HepG2 (cell line): ENCODE measurements around the gene HTRA2. TPM values are rescaled to one million over a fixed set of nuclear protein-coding genes. Genes with fewer than 3 reads are reported as not detected.
A peak's percentile ranks its signal among the peaks of the same experiment; 100 is the strongest.

Source experiments
- ATAC-seq: fragments of 200-7000 bp; cut with Tn5 transposase; 3 replicates; pipeline ENCODE4 v1.9.1; 2020; ENCODE audit warnings: mild to moderate bottlenecking, moderate library complexity
- BruUV-seq: library from RNA; stranded (reverse); fragments of 400-500 nt; replicated peaks from 2 replicates; lab custom pipeline; 2021; lab: Mats Ljungman, UMichigan
- CTCF ChIA-PET: fragments of 300-600 bp; formaldehyde crosslinking; extraction: SDS; loops from one replicate; lab custom pipeline; 2021; ENCODE audit warnings: low total read pairs, inconsistent platforms, low intra/inter-chr PET ratio; lab: Yijun Ruan, JAX
- POLR2A ChIA-PET: fragments of 350-600 bp; sonication (Branson Sonifier 250); formaldehyde crosslinking; loops from one replicate; lab custom pipeline; 2020; ENCODE audit warnings: antibody characterized with exemption, inconsistent platforms; lab: Yijun Ruan, JAX
- DNase-seq: peaks from one replicate; pipeline ENCODE4 v3.0.0-alpha.2; 2015; ENCODE audit warnings: low spot score
- FAIRE-seq: peaks from 3 replicates; lab custom pipeline; 2011; peaks lifted over from hg19 to GRCh38; lab: Jason Lieb, UNC
- H2AFZ ChIP-seq: one replicate; pipeline ENCODE4 v1.6.1; 2011; ENCODE audit warnings: low read length, inconsistent platforms
- H3K27ac ChIP-seq: fragments of 300-600 bp; 3 replicates; pipeline ENCODE4 v1.8.0; 2011; ENCODE audit warnings: mixed run types, mild to moderate bottlenecking, mixed read lengths, low read length, inconsistent platforms; ENCODE audit not compliant: insufficient read depth; ENCODE audit errors: extremely low read length
- H3K27me3 ChIP-seq, 2 experiments: fragments of 200-600 bp in 1 of 2; 2 replicates in 1 of 2; 3 replicates in 1 of 2; pipeline versions ENCODE4 v1.6.0 to v1.8.0; 2011; ENCODE audit warnings: low read length in 2 of 2, mild to moderate bottlenecking in 2 of 2, moderate library complexity in 2 of 2, inconsistent platforms in 1 of 2; ENCODE audit not compliant: insufficient read depth in 2 of 2, control insufficient read depth in 1 of 2
- H3K36me3 ChIP-seq, 2 experiments: fragments of 200-600 bp in 1 of 2; replicated peaks in 1 of 2; 2 replicates in 1 of 2; 3 replicates in 1 of 2; pipeline versions ENCODE4 v1.5.1 to v1.8.0; 2011; ENCODE audit warnings: low read length in 2 of 2, inconsistent platforms in 1 of 2; ENCODE audit not compliant: insufficient read depth in 2 of 2, control insufficient read depth in 1 of 2
- H3K4me1 ChIP-seq: 2 replicates; pipeline ENCODE4 v1.5.1; 2012; ENCODE audit warnings: low read length, inconsistent platforms; ENCODE audit not compliant: insufficient read depth
- H3K4me2 ChIP-seq: 2 replicates; pipeline ENCODE4 v1.6.0; 2011; ENCODE audit warnings: low read depth, low read length, inconsistent platforms
- H3K4me3 ChIP-seq, 3 experiments: fragments of 200-600 bp in 1 of 3; sonication (generic), shearing (Covaris generic) in 1 of 3; replicated peaks in 1 of 3; 2 replicates each; pipeline ENCODE4 v1.5.1; 2011 to 2016; ENCODE audit warnings: low read length in 3 of 3, inconsistent platforms in 2 of 3, low read depth in 2 of 3, mild to moderate bottlenecking in 2 of 3, control low read depth in 1 of 3, mixed read lengths in 1 of 3; ENCODE audit not compliant: insufficient read depth in 1 of 3
- H3K79me2 ChIP-seq: one replicate; pipeline ENCODE4 v1.6.1; 2011; ENCODE audit warnings: low read length, inconsistent platforms; ENCODE audit not compliant: insufficient read depth
- H3K9ac ChIP-seq: 2 replicates; pipeline ENCODE4 v1.6.0; 2011; ENCODE audit warnings: mild to moderate bottlenecking, low read depth, low read length, inconsistent platforms; ENCODE audit not compliant: insufficient read depth
- H3K9me3 ChIP-seq: 2 replicates; pipeline ENCODE4 v1.5.1; 2012; ENCODE audit warnings: mild to moderate bottlenecking, low read length
- H4K20me1 ChIP-seq: 2 replicates; pipeline ENCODE4 v1.6.0; 2011; ENCODE audit warnings: inconsistent platforms, mild to moderate bottlenecking, low read length, moderate library complexity; ENCODE audit not compliant: insufficient read depth
- DMTF1 ChIP-seq: sonication (generic); formaldehyde crosslinking; IDR thresholded peaks from 2 replicates; pipeline ENCODE4 v1.4.0; 2020; ENCODE audit warnings: mild to moderate bottlenecking, missing genetic modification reagents
- IRF9 ChIP-seq: sonication (generic); formaldehyde crosslinking; IDR thresholded peaks from 2 replicates; pipeline ENCODE4 v1.8.0; 2022; ENCODE audit warnings: missing genetic modification reagents, mild to moderate bottlenecking, borderline replicate concordance
- MIXL1 ChIP-seq: IDR thresholded peaks from 2 replicates; pipeline ENCODE4 v1.6.1; 2016
- NONO ChIP-seq, 2 experiments: fragments of 450-650 bp in 1 of 2; sonication (generic) in 1 of 2; formaldehyde crosslinking in 1 of 2; IDR thresholded peaks in 1 of 2; conservative IDR thresholded peaks in 1 of 2; 2 replicates each; pipeline versions ENCODE4 v1.6.1 to v1.8.0; 2017 to 2022; ENCODE audit warnings: mild to moderate bottlenecking in 1 of 2, missing genetic modification reagents in 1 of 2, moderate library complexity in 1 of 2
- ZC3H13 ChIP-seq: sonication (generic); formaldehyde crosslinking; IDR thresholded peaks from 2 replicates; pipeline ENCODE4 v1.8.1; 2023; ENCODE audit warnings: mild to moderate bottlenecking, missing genetic modification reagents, moderate library complexity
- ZFP90 ChIP-seq: sonication (generic); formaldehyde crosslinking; IDR thresholded peaks from 2 replicates; pipeline ENCODE4 v1.8.0; 2022; ENCODE audit warnings: missing genetic modification reagents, mild to moderate bottlenecking, inconsistent platforms, borderline replicate concordance
- ZHX2 ChIP-seq, 2 experiments: sonication (generic) in 1 of 2; formaldehyde crosslinking in 1 of 2; IDR thresholded peaks; 2 replicates each; pipeline versions ENCODE4 v1.6.1 to v1.9.0; 2014 to 2022; ENCODE audit warnings: antibody characterized with exemption in 1 of 2, borderline replicate concordance in 1 of 2, inconsistent platforms in 1 of 2, low read depth in 1 of 2, missing genetic modification reagents in 1 of 2
- ZNF441 ChIP-seq: sonication (generic); formaldehyde crosslinking; IDR thresholded peaks from 2 replicates; pipeline ENCODE4 v1.7.0; 2021; ENCODE audit warnings: missing genetic modification reagents, borderline replicate concordance
- ZNF562 ChIP-seq: sonication (generic); formaldehyde crosslinking; IDR thresholded peaks from 2 replicates; pipeline ENCODE4 v1.8.0; 2022; ENCODE audit warnings: missing genetic modification reagents, borderline replicate concordance
- ZNF737 ChIP-seq: sonication (generic); formaldehyde crosslinking; IDR thresholded peaks from 2 replicates; pipeline ENCODE4 v1.5.0; 2020; ENCODE audit warnings: missing genetic modification reagents, mild to moderate bottlenecking, borderline replicate concordance
- ZNF781 ChIP-seq: sonication (generic); formaldehyde crosslinking; IDR thresholded peaks from 2 replicates; pipeline ENCODE4 v1.5.1; 2020; ENCODE audit warnings: borderline replicate concordance, mild to moderate bottlenecking, missing genetic modification reagents; ENCODE audit errors: not compliant biosample characterization
- WGBS: methylation state at CpG from one replicate; pipeline ENCODE4 v1.1.6; 2017; ENCODE audit warnings: low lambda C conversion rate; 5-methylcytosine and 5-hydroxymethylcytosine counted together
- in situ Hi-C: cut with HindIII; loops from 2 replicates; pipeline ENCODE4 v1.10.0; 2017; ENCODE audit warnings: low pct_unique_long_range_greater_than_20kb; ENCODE audit not compliant: extremely low pct_ligation_motif_present
- intact Hi-C: fragments of 100-400 bp; cut with micrococcal nuclease; formaldehyde crosslinking; loops from one replicate; pipeline ENCODE4 v1.10.0; 2022; ENCODE audit not compliant: unreplicated experiment
- polyA plus RNA-seq, 8 experiments: library from polyadenylated mRNA; depleted of rRNA in 3 of 8; stranded (reverse) in 7 of 8; unstranded in 1 of 8; fragments of >200 nt; fragmentation: Illumina TruSeq in 4 of 8; extraction: Trizol in 4 of 8; gene quantifications; 2 replicates each; pipeline versions ENCODE4 v1.2.1 to v1.2.3, GENCODE V29; 2011 to 2016; ENCODE audit warnings: low read depth in 4 of 8, missing spikeins in 1 of 8, mixed read lengths in 1 of 8; ENCODE audit not compliant: insufficient read depth in 1 of 8
- total RNA-seq, 5 experiments: library from RNA; depleted of rRNA; stranded (reverse); fragments of >200 nt; fragmentation: Illumina TruSeq; extraction: Trizol; gene quantifications; 2 replicates each; pipeline ENCODE4 v1.2.3, GENCODE V29; 2016; ENCODE audit warnings: low read depth in 1 of 5

The HTRA2 gene
- total and polyA plus RNA-seq, 2 of the 13 experiments (the other 11 are each of a cell fraction or from before 2014, with no cell fraction given), result 47.7 to 50.3 TPM

GRCh38 chr2:74496997-74497776 lies 32.5 kb upstream of the HTRA2 start:
- Histone ChIP-seq H3K79me2 (peaks cover 13% of the 10 kb centered on the region), H3K4me3 (peak overlapping the region; percentile 2 to 66 (median 53); a peak in 5 of 6 replicates), H3K36me3 (peaks cover 12 to 21% of the 10 kb centered on the region in 2 experiments), H2AFZ (no peak overlapping the region), H3K9me3 (no peaks in the 10 kb centered on the region), H3K4me1 (peaks cover 66% of the 10 kb centered on the region), H3K4me2 (peak overlapping the region; percentile 92), H4K20me1 (no peaks in the 10 kb centered on the region), H3K27ac (peak overlapping the region; percentile 70), H3K9ac (peak overlapping the region; percentile 41; the same call in 1 of the 2 replicates), H3K27me3 (no peaks in the 10 kb centered on the region; a peak in 1 of 5 replicates)
- POLR2A ChIA-PET, result interaction anchor here (0.6 to 16.5 kb wide), 10 partner anchors 10 to 106 kb away, joined by 3 to 795 read pairs (median 4); partner anchors contain the start of genes CCDC142, DQX1, MRPL53 and PCGF1
- WGBS, result 41% methylated on average over 18 of the region's 19 CpGs
- ATAC-seq, result peak; percentile 50
- peak; percentile 99 for FAIRE-seq
- CTCF ChIA-PET, result no interaction called here
- no TSS peak for BruUV-seq
- in situ Hi-C loops (no loop called here), intact Hi-C loops (loop anchor here (1.0 to 10.0 kb wide), 2 partner anchors 8 to 1802 kb away; no protein-coding TSS in a partner anchor)
- peak; percentile 86 for DNase-seq
- TF ChIP-seq ZFP90 (CRISPR knock-in tag) (0 out of 2 replicates have a peak, but pooled peaks have one; percentile 32), ZNF781 (CRISPR knock-in tag) (peak; percentile 16), MIXL1 (CRISPR knock-in tag) (0 out of 2 replicates have a peak, but pooled peaks have one; percentile 46), ZHX2 (IDR thresholded peaks at IDR 0.05; ENCODE audit: low read depth) (no peak), ZHX2 (CRISPR knock-in tag; IDR thresholded peaks at IDR 0.05; ENCODE audit: borderline replicate concordance) (no peak), ZNF441 (CRISPR knock-in tag) (no peak), ZNF562 (CRISPR knock-in tag) (no peak), ZNF737 (no peak), ZC3H13 (CRISPR knock-in tag) (peak; percentile 86), IRF9 (CRISPR knock-in tag) (no peak), DMTF1 (peak; percentile 10; the same call in 1 of the 2 replicates), NONO (IDR thresholded peaks at IDR 0.05) (no peak), NONO (CRISPR knock-in tag; conservative IDR thresholded peaks at IDR 0.05) (peak; percentile 82)
